Measurements from ENCODE around the gene GPR75.
"Not testable (repeated sequence)": the region's sequence is repeated elsewhere in the genome, so short reads cannot be mapped to it uniquely, and the experiment has no call there.

Gene GPR75

DNA sequence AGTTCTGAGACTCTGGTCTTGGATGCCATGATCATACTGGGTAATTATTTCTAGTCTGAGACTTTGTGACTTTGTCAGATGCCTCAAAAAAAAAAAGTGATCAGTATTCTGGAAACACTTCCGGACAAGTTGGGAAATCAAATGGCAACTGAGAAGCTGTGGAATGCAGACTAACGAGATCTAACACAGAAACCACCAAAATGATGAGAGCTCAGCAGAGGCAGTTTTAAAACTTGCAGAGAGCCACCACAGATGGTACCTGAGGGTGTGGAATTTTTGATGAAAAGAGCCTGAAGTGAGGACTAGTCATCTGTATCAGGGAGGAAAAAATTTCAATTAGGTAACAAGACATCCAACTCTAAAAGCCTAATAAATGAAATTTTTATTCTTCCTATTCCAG lies 5.5 kb upstream of the GPR75 start:
- Histone ChIP-seq H3K27me3 (replicated peaks) (no peaks in the 10 kb centered on the region), H3K27ac (no peak overlapping the region), H3K36me3 (replicated peaks) (peaks cover 23% of the 10 kb centered on the region), H3K4me3 (ENCODE audit: low read depth, low read length) (no peak overlapping the region)
- DNase-seq = no peak
- TF ChIP-seq CTCF (IDR thresholded peaks at IDR 0.05; ENCODE audit: low read depth, low read length, missing control alignments) = no peak
- in situ Hi-C loops (cut with HindIII; ENCODE audit: low pct_ligation_motif_present, low sequenced_read_pairs) = no loop called here

- Histone ChIP-seq H3K27me3 (replicated peaks) (no peaks in the 10 kb centered on the region), H3K36me3 (replicated peaks) (peaks cover 20% of the 10 kb centered on the region), H3K4me3 (ENCODE audit: low read depth, low read length) (no peak overlapping the region), H3K27ac (no peak overlapping the region)
- TF ChIP-seq CTCF (IDR thresholded peaks at IDR 0.05; ENCODE audit: low read depth, low read length, missing control alignments) = no peak
- in situ Hi-C loops (cut with HindIII; ENCODE audit: low pct_ligation_motif_present, low sequenced_read_pairs) = no loop called here
- DNase-seq = no peak
These were observed 3.9 kb upstream of the GPR75 start for GRCh38 chr2:53863538-53864227.

DNA sequence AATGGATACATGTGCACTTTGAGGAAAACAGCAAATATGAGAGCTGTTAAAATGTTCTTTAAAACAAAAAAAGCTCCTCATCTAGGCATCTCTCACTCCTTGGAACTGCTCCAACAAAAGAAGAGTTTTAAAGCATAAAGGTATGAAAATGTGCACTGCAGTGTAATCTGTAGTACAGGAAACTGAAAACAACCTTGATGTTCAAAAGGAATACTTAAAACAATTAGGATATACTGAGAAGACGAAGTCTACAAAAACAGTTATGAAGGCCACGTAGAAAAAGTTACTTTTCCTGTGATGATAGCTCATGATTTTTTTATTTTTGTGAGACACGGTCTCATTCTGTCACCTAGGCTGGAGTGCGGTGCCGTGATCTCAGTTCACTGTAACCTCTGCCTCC lies 2.1 kb upstream of the GPR75 start:
- Histone ChIP-seq H3K36me3 (replicated peaks) (peaks cover 16% of the 10 kb centered on the region), H3K4me3 (ENCODE audit: low read depth, low read length) (no peak overlapping the region), H3K27ac (no peak overlapping the region), H3K27me3 (replicated peaks) (no peaks in the 10 kb centered on the region)
- no peak for TF ChIP-seq CTCF (IDR thresholded peaks at IDR 0.05; ENCODE audit: low read depth, low read length, missing control alignments)
- no peak for DNase-seq
- in situ Hi-C loops (cut with HindIII; ENCODE audit: low pct_ligation_motif_present, low sequenced_read_pairs) = no loop called here

DNA sequence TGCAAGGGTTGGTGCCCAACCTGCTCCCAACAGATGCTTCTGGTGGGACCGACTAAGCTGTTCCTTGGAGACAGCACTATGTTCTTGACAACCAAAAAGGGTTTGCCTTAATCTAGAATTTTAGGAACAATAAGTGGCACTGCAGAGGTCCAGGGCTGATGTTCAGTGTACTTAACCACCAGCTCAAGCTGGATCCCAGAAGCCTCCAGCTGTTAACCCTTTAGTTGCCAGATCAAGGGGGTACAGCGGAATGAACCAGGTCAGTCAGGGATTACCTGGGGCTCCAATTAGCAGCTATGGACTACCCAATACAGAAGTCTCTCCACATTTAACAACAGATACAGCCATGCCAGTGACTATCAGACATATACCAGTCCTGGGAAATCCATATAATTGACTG lies 3.5 kb downstream of the GPR75 start:
- TF ChIP-seq CTCF (IDR thresholded peaks at IDR 0.05; ENCODE audit: low read depth, low read length, missing control alignments) = no peak
- Histone ChIP-seq H3K36me3 (replicated peaks) (peaks cover 10% of the 10 kb centered on the region), H3K27me3 (replicated peaks) (no peaks in the 10 kb centered on the region), H3K27ac (no peak overlapping the region), H3K4me3 (ENCODE audit: low read depth, low read length) (no peak overlapping the region)
- no peak for DNase-seq
- in situ Hi-C loops (cut with HindIII; ENCODE audit: low pct_ligation_motif_present, low sequenced_read_pairs) = no loop called here

- Histone ChIP-seq H3K27me3 (replicated peaks) (no peaks in the 10 kb centered on the region), H3K36me3 (replicated peaks) (peaks cover 10% of the 10 kb centered on the region), H3K27ac (no peak overlapping the region), H3K4me3 (ENCODE audit: low read depth, low read length) (no peak overlapping the region)
- no peak for DNase-seq
- in situ Hi-C loops (cut with HindIII; ENCODE audit: low pct_ligation_motif_present, low sequenced_read_pairs) = no loop called here
- TF ChIP-seq CTCF (IDR thresholded peaks at IDR 0.05; ENCODE audit: low read depth, low read length, missing control alignments) = no peak
These were observed 5.1 kb downstream of the GPR75 start for GRCh38 chr2:53854678-53855077.

GRCh38 chr2:53852532-53852931 lies 7.2 kb downstream of the GPR75 start:
- Histone ChIP-seq H3K36me3 (replicated peaks) (peaks cover 10% of the 10 kb centered on the region), H3K27ac (no peak overlapping the region), H3K27me3 (replicated peaks) (no peaks in the 10 kb centered on the region), H3K4me3 (ENCODE audit: low read depth, low read length) (no peak overlapping the region)
- no peak for DNase-seq
- TF ChIP-seq CTCF (IDR thresholded peaks at IDR 0.05; ENCODE audit: low read depth, low read length, missing control alignments) = no peak
- in situ Hi-C loops (cut with HindIII; ENCODE audit: low pct_ligation_motif_present, low sequenced_read_pairs) = no loop called here

GRCh38 chr2:53851052-53851757 lies 8.6 kb downstream of the GPR75 start:
- DNase-seq; H3K27me3 ChIP-seq (replicated peaks); H3K27ac ChIP-seq; in situ Hi-C loops (cut with HindIII; ENCODE audit: low pct_ligation_motif_present, low sequenced_read_pairs); H3K4me3 ChIP-seq (ENCODE audit: low read depth, low read length): not testable (repeated sequence)
- peaks cover 10% of the 10 kb centered on the region for H3K36me3 ChIP-seq (replicated peaks)
